Measurements from ENCODE around the gene EIF5. TPM values are rescaled to one million over a fixed set of nuclear protein-coding genes. Genes with fewer than 3 reads are reported as not detected.

The EIF5 gene
- total and polyA plus RNA-seq, 2 of the 4 experiments (the other 2 are of a cell fraction), result 181 to 241 TPM

DNA sequence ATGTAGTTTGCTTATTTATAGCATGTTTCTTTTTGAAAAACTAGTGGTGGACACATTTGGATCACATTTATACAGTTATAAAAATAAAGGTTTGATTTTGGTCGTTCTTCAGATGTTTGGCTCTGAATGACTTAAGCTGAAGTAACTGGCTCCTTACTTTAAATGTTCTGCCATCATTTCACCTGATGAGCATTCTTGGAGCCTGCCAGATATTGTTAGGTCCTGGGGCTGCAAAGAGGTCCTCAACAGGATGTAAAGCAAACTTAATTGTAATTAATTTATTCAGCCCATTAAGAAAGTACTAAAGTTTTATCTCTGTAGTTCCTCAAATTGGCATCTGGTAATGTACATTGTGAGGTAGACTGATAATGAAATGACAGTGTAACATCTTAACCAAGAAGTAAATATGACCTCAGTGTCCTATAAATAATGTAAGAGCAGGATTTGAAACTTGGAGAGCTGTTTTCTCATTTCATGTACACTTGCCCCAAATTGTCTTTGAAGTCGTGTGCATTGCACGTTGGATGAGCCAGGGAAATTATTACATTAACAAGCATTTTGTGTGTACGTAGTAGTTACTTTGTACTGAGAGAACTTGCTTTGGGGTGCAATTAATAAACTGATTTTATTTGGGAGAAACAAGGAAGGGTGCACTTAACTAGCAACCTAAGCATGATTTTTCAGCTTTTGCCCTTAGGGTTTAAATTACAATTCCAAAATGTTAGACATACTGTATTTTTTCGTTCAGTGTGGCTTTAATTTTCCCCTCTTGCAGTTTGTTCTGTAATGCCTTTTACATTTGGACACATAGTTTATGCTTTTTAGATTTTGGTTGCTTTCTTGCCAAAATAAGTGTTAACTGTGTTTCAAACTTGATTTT, 7.5 kb downstream of the EIF5 start (continued):
- TF ChIP-seq RFX5 (IDR thresholded peaks at IDR 0.05; ENCODE audit: low read depth, low read length), result no peak

DNA sequence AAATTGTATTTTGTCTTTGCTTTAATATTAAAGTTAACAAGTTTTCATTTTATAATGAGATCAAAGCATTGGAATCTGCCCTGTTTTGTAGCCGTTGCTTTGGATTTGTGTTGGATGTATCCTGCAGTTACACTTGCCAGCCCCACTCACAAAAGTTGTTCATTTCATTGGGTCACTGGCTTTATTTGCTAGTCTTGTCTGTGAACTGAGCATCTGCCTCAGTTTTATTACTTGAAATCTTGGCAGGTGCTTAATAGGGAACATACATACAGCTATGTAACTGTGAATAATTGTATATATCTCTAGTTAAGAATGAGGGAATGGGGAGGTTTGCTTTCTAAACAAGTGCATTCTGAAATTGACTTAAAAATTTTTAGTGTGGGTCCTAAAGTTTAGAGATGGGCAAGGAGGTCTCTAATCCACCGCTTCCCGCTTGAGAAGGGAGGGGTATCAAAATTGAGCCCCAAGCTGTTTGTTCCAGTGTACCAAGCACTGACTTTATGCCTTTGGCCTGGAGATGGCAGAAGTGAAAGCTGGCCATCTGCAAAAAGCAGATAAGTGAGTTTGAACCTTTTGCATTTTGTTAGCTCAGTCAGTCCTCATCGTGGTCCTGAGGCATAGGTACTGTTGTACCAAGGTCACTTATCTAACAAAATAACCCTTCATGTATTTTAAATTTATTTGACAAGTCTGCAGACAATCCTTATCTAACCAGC, 9.3 kb downstream of the EIF5 start:
- peaks cover 3% of the 10 kb centered on the region; the same call in 1 of the 2 replicates for H3K9me1 ChIP-seq (ENCODE audit: insufficient read depth, low read length)
- no peak overlapping the region for H2BK15ac ChIP-seq (ENCODE audit: low read depth, low read length)
- ChIA-PET CTCF (interaction anchor here (0.6 to 0.8 kb wide), 3 partner anchors 44 to 51 kb away, joined by 3 read pairs; no protein-coding TSS in a partner anchor), POLR2A (ENCODE audit: unreplicated experiment) (interaction anchor here (0.6 to 0.7 kb wide), 2 partner anchors 26 to 47 kb away, joined by 3 to 5 read pairs; no protein-coding TSS in a partner anchor)
- no peak overlapping the region for H3K18ac ChIP-seq (ENCODE audit: low read depth, low read length)
- no peak overlapping the region for H3K4me2 ChIP-seq (ENCODE audit: low read depth, low read length)
- TF ChIP-seq RCOR1 (IDR thresholded peaks at IDR 0.05; ENCODE audit: insufficient replicate concordance, low read length), result no peak
- no peak for TF ChIP-seq NFE2L2 (IDR thresholded peaks at IDR 0.05; ENCODE audit: low read depth, low read length)
- peak; percentile 50; the same call in 1 of the 2 replicates for TF ChIP-seq POLR2A (IDR thresholded peaks at IDR 0.05; ENCODE audit: low read depth, low read length)
- TF ChIP-seq FOS (IDR thresholded peaks at IDR 0.05; ENCODE audit: low read depth, low read length), result no peak
- H2BK5ac ChIP-seq (ENCODE audit: low read depth, low read length, poor library complexity, severe bottlenecking), result no peak overlapping the region
- H3K9ac ChIP-seq (ENCODE audit: low read depth, low read length), result no peak overlapping the region
- no peak overlapping the region for H3K27ac ChIP-seq (ENCODE audit: insufficient read depth, low read length)
- H2AK5ac ChIP-seq (ENCODE audit: low read depth, low read length), result no peak overlapping the region
- no peaks in the 10 kb centered on the region; the same call in 1 of the 2 replicates for H3K4me1 ChIP-seq (ENCODE audit: control insufficient read depth, insufficient read depth, low read length)
- H3K9me3 ChIP-seq (ENCODE audit: control insufficient read depth, insufficient read depth, low read length), result no peaks in the 10 kb centered on the region
- no peak overlapping the region for H2AK9ac ChIP-seq (replicated peaks; ENCODE audit: low read depth, low read length, poor library complexity)
- peaks cover 29 to 45% of the 10 kb centered on the region in 2 experiments for H3K79me1 ChIP-seq (ENCODE audit: low read depth in 1 of 2, low read length in 2 of 2)
- WGBS, 2 experiments (ENCODE audit: extremely low coverage in 2 of 2, insufficient read length in 1 of 2), result no CpG with 5 or more reads among the region's 4 CpGs
- in situ Hi-C loops (cut with MboI; ENCODE audit: low sequenced_read_pairs), result no loop called here
- H2BK120ac ChIP-seq (ENCODE audit: low read depth, low read length), result no peak overlapping the region
- H3K4ac ChIP-seq (ENCODE audit: low read depth, low read length), result no peak overlapping the region
- peaks cover 56% of the 10 kb centered on the region for H3K36me3 ChIP-seq (ENCODE audit: control insufficient read depth, insufficient read depth, low read length)
- H3K56ac ChIP-seq (ENCODE audit: extremely low read depth, insufficient read depth, low read length), result no peak overlapping the region
- peaks cover 41% of the 10 kb centered on the region for H4K20me1 ChIP-seq (ENCODE audit: insufficient read depth, low read length)
- H3K27me3 ChIP-seq (ENCODE audit: control insufficient read depth, insufficient read depth, low read length), result no peaks in the 10 kb centered on the region
- no TSS peak for BruUV-seq (replicated peaks)
- dilution Hi-C loops (cut with HindIII; ENCODE audit: low sequenced_read_pairs, unreplicated experiment), result no loop called here
- no peak overlapping the region for H4K91ac ChIP-seq (ENCODE audit: insufficient read depth, low read depth, low read length)
- intact Hi-C loops (cut with micrococcal nuclease), result no loop called here
- DNase-seq, result no peak
- no peak for ATAC-seq (ENCODE audit: low read depth)
- H3K14ac ChIP-seq (replicated peaks; ENCODE audit: low read depth, low read length), result no peak overlapping the region
- H3K23ac ChIP-seq (ENCODE audit: low read depth, low read length), result no peak overlapping the region
- H2AFZ ChIP-seq (replicated peaks; ENCODE audit: low read length, poor library complexity), result no peak overlapping the region
- H4K5ac ChIP-seq (ENCODE audit: low read depth, low read length), result no peak overlapping the region
- no peak overlapping the region for H4K8ac ChIP-seq (ENCODE audit: low read depth in 2 of 2, low read length in 2 of 2)
- no peak overlapping the region for H2BK20ac ChIP-seq (ENCODE audit: low read depth, low read length)
- no peak overlapping the region for H3K4me3 ChIP-seq (ENCODE audit: insufficient read depth, low read depth, low read length)
